ENCODE results near the gene VIPAS39. TPM values are rescaled to one million over a fixed set of nuclear protein-coding genes. Genes with fewer than 3 reads are reported as not detected.

VIPAS39 gene
- total and polyA plus RNA-seq, 9 of the 15 experiments (the other 6 are each of a cell fraction or from before 2014, with no cell fraction given), result 5.7 to 25.6 (median 9.9) TPM

DNA sequence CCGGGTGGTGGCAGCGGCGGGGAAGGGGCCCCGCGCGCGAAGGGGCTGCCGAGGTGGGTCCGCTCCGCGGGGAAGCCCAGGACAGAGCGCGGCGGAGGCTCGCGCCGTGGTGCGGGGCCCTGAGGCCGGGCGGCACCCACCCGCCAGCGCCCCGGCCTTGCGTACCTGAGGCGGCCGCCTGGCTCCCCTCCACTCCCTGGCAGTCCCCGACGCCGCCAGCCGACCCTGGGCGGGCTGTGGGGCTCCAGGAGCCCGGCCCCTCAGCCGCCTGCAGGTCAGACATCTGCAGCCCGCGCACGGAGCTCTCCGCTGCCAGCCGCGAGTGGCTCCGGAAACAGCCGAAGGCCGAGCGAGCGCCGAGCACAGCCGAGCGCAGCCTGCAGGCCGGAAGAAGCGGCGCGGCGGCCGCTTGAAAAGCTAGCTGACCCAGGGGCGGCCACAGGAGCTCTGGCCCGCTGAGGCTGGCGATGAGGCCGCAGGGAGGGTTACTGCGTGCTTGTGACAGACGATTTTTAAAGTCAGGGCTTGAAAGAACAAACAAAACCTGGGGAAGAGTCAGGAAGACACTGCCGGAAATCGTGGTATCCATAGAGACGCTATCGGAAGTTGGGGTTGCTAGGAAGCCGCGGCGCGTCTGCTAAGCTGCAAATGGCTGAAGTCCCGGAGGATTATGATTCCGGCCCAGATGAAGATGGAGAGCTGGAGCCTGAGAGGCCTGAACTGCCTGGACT, 80.5 kb downstream of the VIPAS39 start, which contains the start of the genes SAMD15 and TMED8 (continued):
- TF ChIP-seq, protein P1, sequence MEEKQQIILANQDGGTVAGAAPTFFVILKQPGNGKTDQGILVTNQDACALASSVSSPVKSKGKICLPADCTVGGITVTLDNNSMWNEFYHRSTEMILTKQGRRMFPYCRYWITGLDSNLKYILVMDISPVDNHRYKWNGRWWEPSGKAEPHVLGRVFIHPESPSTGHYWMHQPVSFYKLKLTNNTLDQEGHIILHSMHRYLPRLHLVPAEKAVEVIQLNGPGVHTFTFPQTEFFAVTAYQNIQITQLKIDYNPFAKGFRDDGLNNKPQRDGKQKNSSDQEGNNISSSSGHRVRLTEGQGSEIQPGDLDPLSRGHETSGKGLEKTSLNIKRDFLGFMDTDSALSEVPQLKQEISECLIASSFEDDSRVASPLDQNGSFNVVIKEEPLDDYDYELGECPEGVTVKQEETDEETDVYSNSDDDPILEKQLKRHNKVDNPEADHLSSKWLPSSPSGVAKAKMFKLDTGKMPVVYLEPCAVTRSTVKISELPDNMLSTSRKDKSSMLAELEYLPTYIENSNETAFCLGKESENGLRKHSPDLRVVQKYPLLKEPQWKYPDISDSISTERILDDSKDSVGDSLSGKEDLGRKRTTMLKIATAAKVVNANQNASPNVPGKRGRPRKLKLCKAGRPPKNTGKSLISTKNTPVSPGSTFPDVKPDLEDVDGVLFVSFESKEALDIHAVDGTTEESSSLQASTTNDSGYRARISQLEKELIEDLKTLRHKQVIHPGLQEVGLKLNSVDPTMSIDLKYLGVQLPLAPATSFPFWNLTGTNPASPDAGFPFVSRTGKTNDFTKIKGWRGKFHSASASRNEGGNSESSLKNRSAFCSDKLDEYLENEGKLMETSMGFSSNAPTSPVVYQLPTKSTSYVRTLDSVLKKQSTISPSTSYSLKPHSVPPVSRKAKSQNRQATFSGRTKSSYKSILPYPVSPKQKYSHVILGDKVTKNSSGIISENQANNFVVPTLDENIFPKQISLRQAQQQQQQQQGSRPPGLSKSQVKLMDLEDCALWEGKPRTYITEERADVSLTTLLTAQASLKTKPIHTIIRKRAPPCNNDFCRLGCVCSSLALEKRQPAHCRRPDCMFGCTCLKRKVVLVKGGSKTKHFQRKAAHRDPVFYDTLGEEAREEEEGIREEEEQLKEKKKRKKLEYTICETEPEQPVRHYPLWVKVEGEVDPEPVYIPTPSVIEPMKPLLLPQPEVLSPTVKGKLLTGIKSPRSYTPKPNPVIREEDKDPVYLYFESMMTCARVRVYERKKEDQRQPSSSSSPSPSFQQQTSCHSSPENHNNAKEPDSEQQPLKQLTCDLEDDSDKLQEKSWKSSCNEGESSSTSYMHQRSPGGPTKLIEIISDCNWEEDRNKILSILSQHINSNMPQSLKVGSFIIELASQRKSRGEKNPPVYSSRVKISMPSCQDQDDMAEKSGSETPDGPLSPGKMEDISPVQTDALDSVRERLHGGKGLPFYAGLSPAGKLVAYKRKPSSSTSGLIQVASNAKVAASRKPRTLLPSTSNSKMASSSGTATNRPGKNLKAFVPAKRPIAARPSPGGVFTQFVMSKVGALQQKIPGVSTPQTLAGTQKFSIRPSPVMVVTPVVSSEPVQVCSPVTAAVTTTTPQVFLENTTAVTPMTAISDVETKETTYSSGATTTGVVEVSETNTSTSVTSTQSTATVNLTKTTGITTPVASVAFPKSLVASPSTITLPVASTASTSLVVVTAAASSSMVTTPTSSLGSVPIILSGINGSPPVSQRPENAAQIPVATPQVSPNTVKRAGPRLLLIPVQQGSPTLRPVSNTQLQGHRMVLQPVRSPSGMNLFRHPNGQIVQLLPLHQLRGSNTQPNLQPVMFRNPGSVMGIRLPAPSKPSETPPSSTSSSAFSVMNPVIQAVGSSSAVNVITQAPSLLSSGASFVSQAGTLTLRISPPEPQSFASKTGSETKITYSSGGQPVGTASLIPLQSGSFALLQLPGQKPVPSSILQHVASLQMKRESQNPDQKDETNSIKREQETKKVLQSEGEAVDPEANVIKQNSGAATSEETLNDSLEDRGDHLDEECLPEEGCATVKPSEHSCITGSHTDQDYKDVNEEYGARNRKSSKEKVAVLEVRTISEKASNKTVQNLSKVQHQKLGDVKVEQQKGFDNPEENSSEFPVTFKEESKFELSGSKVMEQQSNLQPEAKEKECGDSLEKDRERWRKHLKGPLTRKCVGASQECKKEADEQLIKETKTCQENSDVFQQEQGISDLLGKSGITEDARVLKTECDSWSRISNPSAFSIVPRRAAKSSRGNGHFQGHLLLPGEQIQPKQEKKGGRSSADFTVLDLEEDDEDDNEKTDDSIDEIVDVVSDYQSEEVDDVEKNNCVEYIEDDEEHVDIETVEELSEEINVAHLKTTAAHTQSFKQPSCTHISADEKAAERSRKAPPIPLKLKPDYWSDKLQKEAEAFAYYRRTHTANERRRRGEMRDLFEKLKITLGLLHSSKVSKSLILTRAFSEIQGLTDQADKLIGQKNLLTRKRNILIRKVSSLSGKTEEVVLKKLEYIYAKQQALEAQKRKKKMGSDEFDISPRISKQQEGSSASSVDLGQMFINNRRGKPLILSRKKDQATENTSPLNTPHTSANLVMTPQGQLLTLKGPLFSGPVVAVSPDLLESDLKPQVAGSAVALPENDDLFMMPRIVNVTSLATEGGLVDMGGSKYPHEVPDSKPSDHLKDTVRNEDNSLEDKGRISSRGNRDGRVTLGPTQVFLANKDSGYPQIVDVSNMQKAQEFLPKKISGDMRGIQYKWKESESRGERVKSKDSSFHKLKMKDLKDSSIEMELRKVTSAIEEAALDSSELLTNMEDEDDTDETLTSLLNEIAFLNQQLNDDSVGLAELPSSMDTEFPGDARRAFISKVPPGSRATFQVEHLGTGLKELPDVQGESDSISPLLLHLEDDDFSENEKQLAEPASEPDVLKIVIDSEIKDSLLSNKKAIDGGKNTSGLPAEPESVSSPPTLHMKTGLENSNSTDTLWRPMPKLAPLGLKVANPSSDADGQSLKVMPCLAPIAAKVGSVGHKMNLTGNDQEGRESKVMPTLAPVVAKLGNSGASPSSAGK (IDR thresholded peaks at IDR 0.05), result no peak
- TF ChIP-seq MXI1 (IDR thresholded peaks at IDR 0.05; ENCODE audit: low read depth, low read length) (0 out of 2 replicates have a peak, but pooled peaks have one; percentile 44), SREBF1 (IDR thresholded peaks at IDR 0.05; ENCODE audit: borderline replicate concordance, low read depth, low read length) (no peak), GATAD2A (IDR thresholded peaks at IDR 0.05) (peak; percentile 97), FOXM1 (IDR thresholded peaks at IDR 0.05; ENCODE audit: low read depth) (no peak), FOXM1 (CRISPR knock-in tag; IDR thresholded peaks at IDR 0.05; ENCODE audit: low read depth) (no peak), HSF4 (CRISPR knock-in tag; IDR thresholded peaks at IDR 0.05; ENCODE audit: borderline replicate concordance) (no peak), ILF3 (IDR thresholded peaks at IDR 0.05; ENCODE audit: borderline replicate concordance) (no peak)
- TF ChIP-seq, protein P2, sequence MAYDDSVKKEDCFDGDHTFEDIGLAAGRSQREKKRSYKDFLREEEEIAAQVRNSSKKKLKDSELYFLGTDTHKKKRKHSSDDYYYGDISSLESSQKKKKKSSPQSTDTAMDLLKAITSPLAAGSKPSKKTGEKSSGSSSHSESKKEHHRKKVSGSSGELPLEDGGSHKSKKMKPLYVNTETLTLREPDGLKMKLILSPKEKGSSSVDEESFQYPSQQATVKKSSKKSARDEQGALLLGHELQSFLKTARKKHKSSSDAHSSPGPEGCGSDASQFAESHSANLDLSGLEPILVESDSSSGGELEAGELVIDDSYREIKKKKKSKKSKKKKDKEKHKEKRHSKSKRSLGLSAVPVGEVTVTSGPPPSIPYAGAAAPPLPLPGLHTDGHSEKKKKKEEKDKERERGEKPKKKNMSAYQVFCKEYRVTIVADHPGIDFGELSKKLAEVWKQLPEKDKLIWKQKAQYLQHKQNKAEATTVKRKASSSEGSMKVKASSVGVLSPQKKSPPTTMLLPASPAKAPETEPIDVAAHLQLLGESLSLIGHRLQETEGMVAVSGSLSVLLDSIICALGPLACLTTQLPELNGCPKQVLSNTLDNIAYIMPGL (CRISPR knock-in tag; IDR thresholded peaks at IDR 0.05), result no peak
- TF ChIP-seq, protein P3, sequence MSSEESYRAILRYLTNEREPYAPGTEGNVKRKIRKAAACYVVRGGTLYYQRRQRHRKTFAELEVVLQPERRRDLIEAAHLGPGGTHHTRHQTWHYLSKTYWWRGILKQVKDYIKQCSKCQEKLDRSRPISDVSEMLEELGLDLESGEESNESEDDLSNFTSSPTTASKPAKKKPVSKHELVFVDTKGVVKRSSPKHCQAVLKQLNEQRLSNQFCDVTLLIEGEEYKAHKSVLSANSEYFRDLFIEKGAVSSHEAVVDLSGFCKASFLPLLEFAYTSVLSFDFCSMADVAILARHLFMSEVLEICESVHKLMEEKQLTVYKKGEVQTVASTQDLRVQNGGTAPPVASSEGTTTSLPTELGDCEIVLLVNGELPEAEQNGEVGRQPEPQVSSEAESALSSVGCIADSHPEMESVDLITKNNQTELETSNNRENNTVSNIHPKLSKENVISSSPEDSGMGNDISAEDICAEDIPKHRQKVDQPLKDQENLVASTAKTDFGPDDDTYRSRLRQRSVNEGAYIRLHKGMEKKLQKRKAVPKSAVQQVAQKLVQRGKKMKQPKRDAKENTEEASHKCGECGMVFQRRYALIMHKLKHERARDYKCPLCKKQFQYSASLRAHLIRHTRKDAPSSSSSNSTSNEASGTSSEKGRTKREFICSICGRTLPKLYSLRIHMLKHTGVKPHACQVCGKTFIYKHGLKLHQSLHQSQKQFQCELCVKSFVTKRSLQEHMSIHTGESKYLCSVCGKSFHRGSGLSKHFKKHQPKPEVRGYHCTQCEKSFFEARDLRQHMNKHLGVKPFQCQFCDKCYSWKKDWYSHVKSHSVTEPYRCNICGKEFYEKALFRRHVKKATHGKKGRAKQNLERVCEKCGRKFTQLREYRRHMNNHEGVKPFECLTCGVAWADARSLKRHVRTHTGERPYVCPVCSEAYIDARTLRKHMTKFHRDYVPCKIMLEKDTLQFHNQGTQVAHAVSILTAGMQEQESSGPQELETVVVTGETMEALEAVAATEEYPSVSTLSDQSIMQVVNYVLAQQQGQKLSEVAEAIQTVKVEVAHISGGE (CRISPR knock-in tag; IDR thresholded peaks at IDR 0.05), result peak; percentile 71 to 94 (median 78)
